DOHH2 (cell line): ENCODE measurements around the gene NFU1.

Experiments
- H3F3A ChIP-seq: fragments of 200-600 bp; sonication (generic), shearing (Covaris generic); 2 replicates; pipeline ENCODE4 v1.6.0; 2016; ENCODE audit warnings: antibody characterized with exemption, mild to moderate bottlenecking; ENCODE audit not compliant: control insufficient read depth, insufficient read depth
- H3K27ac ChIP-seq: fragments of 200-600 bp; sonication (generic); 2 replicates; pipeline ENCODE4 v1.5.1; 2014; ENCODE audit warnings: low read depth, mild to moderate bottlenecking, low read length, moderate library complexity
- H3K27me3 ChIP-seq: fragments of 200-600 bp; sonication (generic); 2 replicates; pipeline ENCODE4 v1.6.1; 2014; ENCODE audit warnings: mild to moderate bottlenecking, low read length, mixed read lengths; ENCODE audit not compliant: control insufficient read depth
- H3K36me3 ChIP-seq: fragments of 200-600 bp; sonication (generic); 2 replicates; pipeline ENCODE4 v1.6.1; 2014; ENCODE audit warnings: mild to moderate bottlenecking, low read length, moderate library complexity, mixed read lengths; ENCODE audit not compliant: control insufficient read depth
- H3K4me1 ChIP-seq: fragments of 200-600 bp; sonication (generic); 2 replicates; pipeline ENCODE4 v1.6.1; 2014; ENCODE audit warnings: mild to moderate bottlenecking, low read length, mixed read lengths; ENCODE audit not compliant: control insufficient read depth
- H3K4me2 ChIP-seq: fragments of 200-600 bp; sonication (generic); 2 replicates; pipeline ENCODE4 v1.6.0; 2014; ENCODE audit warnings: mild to moderate bottlenecking, low read length, moderate library complexity
- H3K4me3 ChIP-seq: fragments of 200-600 bp; sonication (generic); 2 replicates; pipeline ENCODE4 v1.5.1; 2014; ENCODE audit warnings: mild to moderate bottlenecking, low read length, mixed read lengths
- H3K79me2 ChIP-seq: fragments of 200-600 bp; sonication (generic); 2 replicates; pipeline ENCODE4 v1.6.1; 2014; ENCODE audit warnings: mild to moderate bottlenecking, low read length, mixed read lengths; ENCODE audit not compliant: control insufficient read depth
- H3K9me2 ChIP-seq: fragments of 200-600 bp; sonication (generic); replicated peaks from 2 replicates; pipeline ENCODE4 v1.6.1; 2014; ENCODE audit warnings: mild to moderate bottlenecking, low read length, mixed read lengths; ENCODE audit not compliant: control insufficient read depth
- H3K9me3 ChIP-seq: fragments of 200-600 bp; sonication (generic); 2 replicates; pipeline ENCODE4 v1.6.1; 2014; ENCODE audit warnings: antibody characterized with exemption, low read length, mixed read lengths; ENCODE audit not compliant: control insufficient read depth, insufficient read depth
- H4K20me1 ChIP-seq: fragments of 200-600 bp; sonication (generic); 2 replicates; pipeline ENCODE4 v1.6.0; 2014; ENCODE audit warnings: low read depth, mild to moderate bottlenecking, antibody characterized with exemption, low read length, moderate library complexity; ENCODE audit not compliant: control insufficient read depth, insufficient read depth
- CTCF ChIP-seq: fragments of 200-600 bp; sonication (generic); IDR thresholded peaks from one replicate; pipeline ENCODE4 v1.5.1; 2014; ENCODE audit warnings: antibody characterized with exemption, mild to moderate bottlenecking, low read depth, low read length; ENCODE audit not compliant: poor library complexity, severe bottlenecking
- EZH2phosphoT487 ChIP-seq: fragments of 200-600 bp; sonication (generic); IDR thresholded peaks from 2 replicates; pipeline ENCODE4 v1.6.1; 2017; ENCODE audit warnings: borderline replicate concordance, mild to moderate bottlenecking, antibody characterized with exemption, low read length, moderate library complexity, mixed read lengths

Gene NFU1

GRCh38 chr2:69411120-69411519 lies 26.1 kb downstream of the NFU1 start:
- Histone ChIP-seq H3K4me1 (no peaks in the 10 kb centered on the region), H3K4me3 (no peak overlapping the region), H3K27ac (no peak overlapping the region), H4K20me1 (no peaks in the 10 kb centered on the region), H3K9me2 (no peaks in the 10 kb centered on the region), H3K79me2 (no peaks in the 10 kb centered on the region), H3K36me3 (peaks cover 11% of the 10 kb centered on the region), H3F3A (no peaks in the 10 kb centered on the region), H3K4me2 (no peak overlapping the region), H3K27me3 (no peaks in the 10 kb centered on the region), H3K9me3 (no peaks in the 10 kb centered on the region)
- TF ChIP-seq EZH2phosphoT487 (no peak), CTCF (no peak)

GRCh38 chr2:69405306-69405705 lies 31.9 kb downstream of the NFU1 start:
- no peaks in the 10 kb centered on the region for H3K27me3 ChIP-seq
- no peak overlapping the region for H3K4me3 ChIP-seq
- peaks cover 15% of the 10 kb centered on the region for H3K36me3 ChIP-seq
- no peaks in the 10 kb centered on the region for H3F3A ChIP-seq
- H3K4me1 ChIP-seq = no peaks in the 10 kb centered on the region
- H3K4me2 ChIP-seq = no peak overlapping the region
- no peaks in the 10 kb centered on the region for H3K9me2 ChIP-seq
- no peak overlapping the region for H3K27ac ChIP-seq
- no peaks in the 10 kb centered on the region for H3K9me3 ChIP-seq
- no peaks in the 10 kb centered on the region for H4K20me1 ChIP-seq
- no peaks in the 10 kb centered on the region for H3K79me2 ChIP-seq
- no peak for TF ChIP-seq CTCF
- no peak for TF ChIP-seq EZH2phosphoT487

- H3K4me1 ChIP-seq = no peaks in the 10 kb centered on the region
- no peaks in the 10 kb centered on the region for H4K20me1 ChIP-seq
- no peaks in the 10 kb centered on the region for H3K79me2 ChIP-seq
- H3K27me3 ChIP-seq = no peaks in the 10 kb centered on the region
- TF ChIP-seq CTCF (no peak), EZH2phosphoT487 (no peak)
- H3K4me3 ChIP-seq = no peak overlapping the region
- no peaks in the 10 kb centered on the region for H3F3A ChIP-seq
- no peak overlapping the region for H3K4me2 ChIP-seq
- peaks cover 9% of the 10 kb centered on the region for H3K36me3 ChIP-seq
- H3K9me2 ChIP-seq = no peaks in the 10 kb centered on the region
- no peaks in the 10 kb centered on the region for H3K9me3 ChIP-seq
- no peak overlapping the region for H3K27ac ChIP-seq
Measured at GRCh38 chr2:69400121-69400520, 37.1 kb downstream of the NFU1 start.

GRCh38 chr2:69397234-69397633 lies 40.0 kb downstream of the NFU1 start:
- no peaks in the 10 kb centered on the region for H3K79me2 ChIP-seq
- H3F3A ChIP-seq = no peaks in the 10 kb centered on the region
- H3K9me3 ChIP-seq = no peaks in the 10 kb centered on the region
- no peaks in the 10 kb centered on the region for H4K20me1 ChIP-seq
- H3K4me1 ChIP-seq = no peaks in the 10 kb centered on the region
- no peak for TF ChIP-seq EZH2phosphoT487
- no peak for TF ChIP-seq CTCF
- no peaks in the 10 kb centered on the region for H3K9me2 ChIP-seq
- H3K27ac ChIP-seq = no peak overlapping the region
- H3K36me3 ChIP-seq = peaks cover 10% of the 10 kb centered on the region
- H3K27me3 ChIP-seq = no peaks in the 10 kb centered on the region
- H3K4me3 ChIP-seq = no peak overlapping the region
- H3K4me2 ChIP-seq = no peak overlapping the region
